SK-N-SH treated with all-trans-retinoic acid at 6 μM for 48 hours (cell line): Measurements from ENCODE around the gene NMRK1.

Experiments used
- ATAC-seq: fragments of 200-7000 bp; cut with Tn5 transposase; 3 replicates; pipeline ENCODE4 v1.9.1; 2020; ENCODE audit warnings: mild to moderate bottlenecking, moderate library complexity
- ARNTL ChIP-seq: fragments of 450-650 bp; formaldehyde crosslinking; IDR thresholded peaks from 2 replicates; pipeline ENCODE4 v1.5.0; 2020; ENCODE audit warnings: low read depth, mild to moderate bottlenecking, moderate library complexity, borderline replicate concordance
- BACH2 ChIP-seq: fragments of 250-450 bp; sonication (Bioruptor Pico); IDR thresholded peaks from 2 replicates; pipeline ENCODE4 v1.9.0; 2021; ENCODE audit warnings: mild to moderate bottlenecking, borderline replicate concordance
- CSDC2 ChIP-seq: fragments of 250-450 bp; sonication (Bioruptor Pico); IDR thresholded peaks from 2 replicates; pipeline ENCODE4 v1.5.0; 2020; ENCODE audit warnings: mild to moderate bottlenecking, moderate library complexity
- ESRRG ChIP-seq: fragments of 250-450 bp; sonication (Bioruptor Pico); IDR thresholded peaks from 2 replicates; pipeline ENCODE4 v1.6.1; 2021; ENCODE audit warnings: mild to moderate bottlenecking
- GLIS3 ChIP-seq: fragments of 250-450 bp; sonication (Bioruptor Pico); IDR thresholded peaks from 2 replicates; pipeline ENCODE4 v1.5.0; 2020; ENCODE audit warnings: mild to moderate bottlenecking, moderate library complexity
- ISL1 ChIP-seq: fragments of 250-450 bp; sonication (Bioruptor Pico); IDR thresholded peaks from 2 replicates; pipeline ENCODE4 v2.1.2; 2022; ENCODE audit warnings: mild to moderate bottlenecking, moderate library complexity
- OSR1 ChIP-seq: fragments of 250-450 bp; sonication (Bioruptor Pico); IDR thresholded peaks from 2 replicates; pipeline ENCODE4 v1.8.0; 2022; ENCODE audit warnings: moderate library complexity, mild to moderate bottlenecking, inconsistent platforms
- PPARA ChIP-seq: fragments of 250-450 bp; sonication (Bioruptor Pico); IDR thresholded peaks from 2 replicates; pipeline ENCODE4 v1.5.0; 2020; ENCODE audit warnings: mild to moderate bottlenecking, borderline replicate concordance
- RARB ChIP-seq: fragments of 250-450 bp; sonication (Bioruptor Pico); IDR thresholded peaks from 2 replicates; pipeline ENCODE4 v1.8.0; 2021; ENCODE audit warnings: mild to moderate bottlenecking, moderate library complexity
- SNAI2 ChIP-seq: fragments of 250-450 bp; sonication (Bioruptor Pico); IDR thresholded peaks from 2 replicates; pipeline ENCODE4 v1.5.0; 2020; ENCODE audit warnings: mild to moderate bottlenecking, moderate library complexity
- TCF4 ChIP-seq: fragments of 250-450 bp; sonication (Bioruptor Pico); IDR thresholded peaks from 2 replicates; pipeline ENCODE4 v1.8.0; 2021; ENCODE audit warnings: mild to moderate bottlenecking, moderate library complexity, borderline replicate concordance
- TOX ChIP-seq: fragments of 250-450 bp; sonication (Bioruptor Pico); IDR thresholded peaks from 2 replicates; pipeline ENCODE4 v1.8.0; 2021; ENCODE audit warnings: mild to moderate bottlenecking, moderate library complexity, borderline replicate concordance
- ZC3H10 ChIP-seq: fragments of 250-450 bp; sonication (Bioruptor Pico); IDR thresholded peaks from 2 replicates; pipeline ENCODE4 v1.5.1; 2021; ENCODE audit warnings: mild to moderate bottlenecking, moderate library complexity
- ZFP3 ChIP-seq: fragments of 250-450 bp; sonication (Bioruptor Pico); IDR thresholded peaks from 2 replicates; pipeline ENCODE4 v1.5.0; 2020; ENCODE audit warnings: mild to moderate bottlenecking, moderate library complexity
- ZFP30 ChIP-seq: fragments of 450-650 bp; formaldehyde crosslinking; IDR thresholded peaks from 2 replicates; pipeline ENCODE4 v1.5.0; 2022; ENCODE audit warnings: mild to moderate bottlenecking, moderate library complexity
- ZNF565 ChIP-seq: fragments of 450-650 bp; formaldehyde crosslinking; conservative IDR thresholded peaks from 2 replicates; pipeline ENCODE4 v1.5.0; 2020; ENCODE audit warnings: low read depth, mild to moderate bottlenecking, moderate library complexity
- ZNF70 ChIP-seq: fragments of 450-650 bp; formaldehyde crosslinking; IDR thresholded peaks from 2 replicates; pipeline ENCODE4 v1.5.0; 2020; ENCODE audit warnings: mild to moderate bottlenecking, moderate library complexity
- ZNF8 ChIP-seq: fragments of 450-650 bp; formaldehyde crosslinking; IDR thresholded peaks from 2 replicates; pipeline ENCODE4 v1.5.0; 2020; ENCODE audit warnings: mild to moderate bottlenecking, moderate library complexity
- TF ChIP-seq, protein P1 (sequence below): fragments of 250-450 bp; sonication (Bioruptor Pico); IDR thresholded peaks from 2 replicates; pipeline ENCODE4 v1.5.1; 2020; ENCODE audit warnings: low read depth, mild to moderate bottlenecking, moderate library complexity
- TF ChIP-seq, protein P2 (sequence below): fragments of 250-450 bp; sonication (Bioruptor Pico); IDR thresholded peaks from 2 replicates; pipeline ENCODE4 v1.8.0; 2021; ENCODE audit warnings: low read depth, mild to moderate bottlenecking, moderate library complexity, borderline replicate concordance
- TF ChIP-seq, protein P3 (sequence below): fragments of 250-450 bp; sonication (Bioruptor Pico); IDR thresholded peaks from 2 replicates; pipeline ENCODE4 v1.5.0; 2020; ENCODE audit warnings: mild to moderate bottlenecking, moderate library complexity
- TF ChIP-seq, protein P4 (sequence below): fragments of 250-450 bp; sonication (Bioruptor Pico); IDR thresholded peaks from 2 replicates; pipeline ENCODE4 v1.5.1; 2021; ENCODE audit warnings: mild to moderate bottlenecking, moderate library complexity
- TF ChIP-seq, protein P5 (sequence below): fragments of 250-450 bp; sonication (Bioruptor Pico); IDR thresholded peaks from 2 replicates; pipeline ENCODE4 v1.8.0; 2020; ENCODE audit warnings: mild to moderate bottlenecking, moderate library complexity, borderline replicate concordance

The NMRK1 gene

DNA sequence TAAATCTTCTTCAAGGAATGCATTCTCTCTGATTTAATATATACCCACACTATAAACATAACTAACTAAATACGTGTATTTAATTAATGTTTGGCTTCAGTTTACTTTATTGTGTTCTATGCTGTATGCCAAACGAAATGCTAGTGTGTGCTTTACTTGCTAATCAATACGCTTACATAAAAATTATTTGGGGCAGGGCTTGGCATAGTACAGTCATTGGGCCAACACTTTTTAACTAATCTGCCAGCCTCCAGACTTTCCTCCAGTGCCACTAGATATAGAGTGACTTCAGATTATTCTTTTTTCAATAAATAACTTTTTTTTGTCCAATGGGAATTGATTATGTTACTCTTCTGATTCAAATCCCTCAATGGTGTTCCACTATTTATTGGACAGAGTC, 51.2 kb downstream of the NMRK1 start:
- ATAC-seq = no peak
- TF ChIP-seq RARB (CRISPR knock-in tag) (no peak), ZNF70 (CRISPR knock-in tag) (no peak), ISL1 (CRISPR knock-in tag) (no peak), ZC3H10 (no peak), PPARA (no peak), ZFP3 (no peak), OSR1 (CRISPR knock-in tag) (no peak), ZNF8 (CRISPR knock-in tag) (no peak), GLIS3 (CRISPR knock-in tag) (no peak), TCF4 (no peak), ZNF565 (no peak), ARNTL (CRISPR knock-in tag) (no peak)
- TF ChIP-seq, protein P1, sequence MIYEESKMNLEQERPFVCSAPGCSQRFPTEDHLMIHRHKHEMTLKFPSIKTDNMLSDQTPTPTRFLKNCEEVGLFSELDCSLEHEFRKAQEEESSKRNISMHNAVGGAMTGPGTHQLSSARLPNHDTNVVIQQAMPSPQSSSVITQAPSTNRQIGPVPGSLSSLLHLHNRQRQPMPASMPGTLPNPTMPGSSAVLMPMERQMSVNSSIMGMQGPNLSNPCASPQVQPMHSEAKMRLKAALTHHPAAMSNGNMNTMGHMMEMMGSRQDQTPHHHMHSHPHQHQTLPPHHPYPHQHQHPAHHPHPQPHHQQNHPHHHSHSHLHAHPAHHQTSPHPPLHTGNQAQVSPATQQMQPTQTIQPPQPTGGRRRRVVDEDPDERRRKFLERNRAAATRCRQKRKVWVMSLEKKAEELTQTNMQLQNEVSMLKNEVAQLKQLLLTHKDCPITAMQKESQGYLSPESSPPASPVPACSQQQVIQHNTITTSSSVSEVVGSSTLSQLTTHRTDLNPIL (CRISPR knock-in tag) = no peak
- TF ChIP-seq, protein P2, sequence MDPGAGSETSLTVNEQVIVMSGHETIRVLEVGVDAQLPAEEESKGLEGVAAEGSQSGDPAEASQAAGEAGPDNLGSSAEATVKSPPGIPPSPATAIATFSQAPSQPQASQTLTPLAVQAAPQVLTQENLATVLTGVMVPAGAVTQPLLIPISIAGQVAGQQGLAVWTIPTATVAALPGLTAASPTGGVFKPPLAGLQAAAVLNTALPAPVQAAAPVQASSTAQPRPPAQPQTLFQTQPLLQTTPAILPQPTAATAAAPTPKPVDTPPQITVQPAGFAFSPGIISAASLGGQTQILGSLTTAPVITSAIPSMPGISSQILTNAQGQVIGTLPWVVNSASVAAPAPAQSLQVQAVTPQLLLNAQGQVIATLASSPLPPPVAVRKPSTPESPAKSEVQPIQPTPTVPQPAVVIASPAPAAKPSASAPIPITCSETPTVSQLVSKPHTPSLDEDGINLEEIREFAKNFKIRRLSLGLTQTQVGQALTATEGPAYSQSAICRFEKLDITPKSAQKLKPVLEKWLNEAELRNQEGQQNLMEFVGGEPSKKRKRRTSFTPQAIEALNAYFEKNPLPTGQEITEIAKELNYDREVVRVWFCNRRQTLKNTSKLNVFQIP = no peak
- TF ChIP-seq, protein P3, sequence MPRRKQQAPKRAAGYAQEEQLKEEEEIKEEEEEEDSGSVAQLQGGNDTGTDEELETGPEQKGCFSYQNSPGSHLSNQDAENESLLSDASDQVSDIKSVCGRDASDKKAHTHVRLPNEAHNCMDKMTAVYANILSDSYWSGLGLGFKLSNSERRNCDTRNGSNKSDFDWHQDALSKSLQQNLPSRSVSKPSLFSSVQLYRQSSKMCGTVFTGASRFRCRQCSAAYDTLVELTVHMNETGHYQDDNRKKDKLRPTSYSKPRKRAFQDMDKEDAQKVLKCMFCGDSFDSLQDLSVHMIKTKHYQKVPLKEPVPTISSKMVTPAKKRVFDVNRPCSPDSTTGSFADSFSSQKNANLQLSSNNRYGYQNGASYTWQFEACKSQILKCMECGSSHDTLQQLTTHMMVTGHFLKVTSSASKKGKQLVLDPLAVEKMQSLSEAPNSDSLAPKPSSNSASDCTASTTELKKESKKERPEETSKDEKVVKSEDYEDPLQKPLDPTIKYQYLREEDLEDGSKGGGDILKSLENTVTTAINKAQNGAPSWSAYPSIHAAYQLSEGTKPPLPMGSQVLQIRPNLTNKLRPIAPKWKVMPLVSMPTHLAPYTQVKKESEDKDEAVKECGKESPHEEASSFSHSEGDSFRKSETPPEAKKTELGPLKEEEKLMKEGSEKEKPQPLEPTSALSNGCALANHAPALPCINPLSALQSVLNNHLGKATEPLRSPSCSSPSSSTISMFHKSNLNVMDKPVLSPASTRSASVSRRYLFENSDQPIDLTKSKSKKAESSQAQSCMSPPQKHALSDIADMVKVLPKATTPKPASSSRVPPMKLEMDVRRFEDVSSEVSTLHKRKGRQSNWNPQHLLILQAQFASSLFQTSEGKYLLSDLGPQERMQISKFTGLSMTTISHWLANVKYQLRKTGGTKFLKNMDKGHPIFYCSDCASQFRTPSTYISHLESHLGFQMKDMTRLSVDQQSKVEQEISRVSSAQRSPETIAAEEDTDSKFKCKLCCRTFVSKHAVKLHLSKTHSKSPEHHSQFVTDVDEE (CRISPR knock-in tag) = no peak

DNA sequence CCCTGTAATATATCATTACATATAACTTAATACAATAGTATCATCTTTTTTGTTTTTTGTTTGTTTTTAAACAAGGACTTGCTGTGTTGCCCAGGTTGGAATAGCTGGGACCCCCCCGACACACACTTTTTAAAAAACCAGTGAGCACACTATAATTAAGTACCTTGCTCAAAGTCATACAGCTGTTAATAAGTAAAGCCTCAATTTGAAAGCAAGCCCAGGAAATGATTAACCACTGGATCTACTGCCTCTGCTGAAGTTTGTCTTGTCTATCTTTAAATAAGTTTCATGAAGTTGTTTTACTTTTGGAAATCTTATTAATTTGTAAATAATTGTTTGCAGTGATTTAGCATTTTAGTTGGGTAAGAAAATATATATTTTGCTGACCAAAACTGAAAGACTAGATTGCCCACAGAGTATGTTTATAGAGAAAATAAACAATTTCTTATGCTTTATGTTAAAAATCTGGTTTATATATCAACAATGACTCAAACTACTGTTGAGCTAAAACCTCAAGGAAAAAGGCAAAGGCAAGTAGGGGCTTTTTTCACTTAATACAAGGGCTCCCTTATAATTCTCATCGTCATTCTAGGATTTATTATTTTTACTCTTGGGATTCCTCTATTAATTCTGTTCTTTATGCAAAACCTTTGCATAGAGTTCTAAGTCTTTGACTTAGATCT, 54.0 kb downstream of the NMRK1 start:
- TF ChIP-seq ZNF565 (no peak), ARNTL (CRISPR knock-in tag) (no peak), GLIS3 (CRISPR knock-in tag) (no peak), ESRRG (CRISPR knock-in tag) (no peak), ZFP3 (no peak), PPARA (no peak), ISL1 (CRISPR knock-in tag) (no peak), TOX (CRISPR knock-in tag) (no peak), ZFP30 (CRISPR knock-in tag) (no peak), SNAI2 (no peak), CSDC2 (CRISPR knock-in tag) (no peak), RARB (CRISPR knock-in tag) (no peak), ZNF8 (CRISPR knock-in tag) (no peak), OSR1 (CRISPR knock-in tag) (no peak), BACH2 (no peak)
- TF ChIP-seq, protein P4, sequence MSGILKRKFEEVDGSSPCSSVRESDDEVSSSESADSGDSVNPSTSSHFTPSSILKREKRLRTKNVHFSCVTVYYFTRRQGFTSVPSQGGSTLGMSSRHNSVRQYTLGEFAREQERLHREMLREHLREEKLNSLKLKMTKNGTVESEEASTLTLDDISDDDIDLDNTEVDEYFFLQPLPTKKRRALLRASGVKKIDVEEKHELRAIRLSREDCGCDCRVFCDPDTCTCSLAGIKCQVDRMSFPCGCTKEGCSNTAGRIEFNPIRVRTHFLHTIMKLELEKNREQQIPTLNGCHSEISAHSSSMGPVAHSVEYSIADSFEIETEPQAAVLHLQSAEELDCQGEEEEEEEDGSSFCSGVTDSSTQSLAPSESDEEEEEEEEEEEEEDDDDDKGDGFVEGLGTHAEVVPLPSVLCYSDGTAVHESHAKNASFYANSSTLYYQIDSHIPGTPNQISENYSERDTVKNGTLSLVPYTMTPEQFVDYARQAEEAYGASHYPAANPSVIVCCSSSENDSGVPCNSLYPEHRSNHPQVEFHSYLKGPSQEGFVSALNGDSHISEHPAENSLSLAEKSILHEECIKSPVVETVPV (CRISPR knock-in tag) = no peak
- TF ChIP-seq, protein P5, sequence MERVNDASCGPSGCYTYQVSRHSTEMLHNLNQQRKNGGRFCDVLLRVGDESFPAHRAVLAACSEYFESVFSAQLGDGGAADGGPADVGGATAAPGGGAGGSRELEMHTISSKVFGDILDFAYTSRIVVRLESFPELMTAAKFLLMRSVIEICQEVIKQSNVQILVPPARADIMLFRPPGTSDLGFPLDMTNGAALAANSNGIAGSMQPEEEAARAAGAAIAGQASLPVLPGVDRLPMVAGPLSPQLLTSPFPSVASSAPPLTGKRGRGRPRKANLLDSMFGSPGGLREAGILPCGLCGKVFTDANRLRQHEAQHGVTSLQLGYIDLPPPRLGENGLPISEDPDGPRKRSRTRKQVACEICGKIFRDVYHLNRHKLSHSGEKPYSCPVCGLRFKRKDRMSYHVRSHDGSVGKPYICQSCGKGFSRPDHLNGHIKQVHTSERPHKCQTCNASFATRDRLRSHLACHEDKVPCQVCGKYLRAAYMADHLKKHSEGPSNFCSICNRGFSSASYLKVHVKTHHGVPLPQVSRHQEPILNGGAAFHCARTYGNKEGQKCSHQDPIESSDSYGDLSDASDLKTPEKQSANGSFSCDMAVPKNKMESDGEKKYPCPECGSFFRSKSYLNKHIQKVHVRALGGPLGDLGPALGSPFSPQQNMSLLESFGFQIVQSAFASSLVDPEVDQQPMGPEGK (CRISPR knock-in tag) = no peak
- TF ChIP-seq, protein P2 = no peak
- ATAC-seq = no peak
